GM19025 (cell line): ENCODE data around the gene FCRL2.

Experiments used
- ATAC-seq: cut with Tn5 transposase; IDR thresholded peaks from one replicate; pipeline ENCODE4 v1.9.1; 2021; ENCODE audit warnings: mild to moderate bottlenecking, low read depth, moderate library complexity; ENCODE audit not compliant: unreplicated experiment

The FCRL2 gene

DNA sequence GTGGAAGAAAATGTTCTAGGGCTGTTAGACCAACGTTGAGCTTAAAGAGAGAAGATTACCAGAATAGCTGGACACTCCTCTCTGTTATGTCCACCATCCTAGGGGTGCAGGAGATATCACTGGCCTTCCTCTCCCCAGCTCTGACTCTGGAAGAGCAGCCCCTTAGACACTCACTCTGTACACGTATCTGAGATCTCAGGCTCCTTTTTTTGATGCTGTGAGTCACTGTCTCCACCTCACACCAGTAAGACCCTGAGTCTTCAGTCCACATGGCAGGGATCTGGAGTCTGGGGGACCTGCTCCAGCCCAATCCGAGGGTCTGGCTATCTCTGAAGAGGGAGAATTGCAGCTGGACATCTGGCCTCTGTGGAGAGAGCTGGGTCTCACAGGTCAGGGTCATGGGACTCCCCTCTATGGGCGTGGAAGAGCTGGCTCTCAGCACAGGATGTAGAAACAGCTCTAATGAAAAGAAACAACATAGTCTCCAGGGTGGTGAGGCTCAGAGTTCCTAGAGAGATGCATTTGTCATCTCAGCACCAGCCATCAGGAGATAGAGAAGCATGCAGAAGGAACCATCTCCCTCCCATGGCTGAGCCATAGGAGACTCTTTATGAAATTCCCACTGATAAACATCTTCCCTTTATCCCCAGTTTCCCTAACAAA, 79.8 kb downstream of the FCRL2 start:
- ATAC-seq, result no peak
